SK-N-SH (cell line): Measurements from ENCODE around the gene CDK6. TPM values are rescaled to one million over a fixed set of nuclear protein-coding genes. Genes with fewer than 3 reads are reported as not detected.

Experiments
- CTCF ChIA-PET: fragments of 300-600, 350-600 bp; formaldehyde crosslinking; extraction: SDS; loops from one replicate; lab custom pipeline; 2021; lab: Yijun Ruan, JAX
- POLR2A ChIA-PET: fragments of 350-600 bp; sonication (Branson Sonifier 250); formaldehyde crosslinking; extraction: SDS; loops from one replicate; lab custom pipeline; 2020; ENCODE audit warnings: antibody characterized with exemption, inconsistent platforms; lab: Yijun Ruan, JAX
- DNase-seq: peaks from one replicate; pipeline ENCODE4 v3.0.0; 2012
- H2AFZ ChIP-seq: fragments of 200-600 bp; sonication (generic); 2 replicates; pipeline ENCODE4 v1.8.1; 2016; ENCODE audit warnings: antibody characterized with exemption, mild to moderate bottlenecking, low read depth
- H3F3A ChIP-seq: fragments of 200-600 bp; sonication (generic); replicated peaks from 2 replicates; pipeline ENCODE3; 2016; ENCODE audit warnings: antibody characterized with exemption, mild to moderate bottlenecking; ENCODE audit not compliant: insufficient read depth
- H3K27ac ChIP-seq, 2 experiments: fragments of 200-500 bp in 1 of 2; fragments of 200-600 bp in 1 of 2; sonication (Bioruptor generic) in 1 of 2; sonication (generic), shearing (Covaris generic) in 1 of 2; 2 replicates each; pipeline versions ENCODE4 v1.5.1 to v1.6.1; 2014 to 2016; ENCODE audit warnings: low read depth in 2 of 2, inconsistent platforms in 1 of 2, low read length in 1 of 2, mild to moderate bottlenecking in 1 of 2, mixed read lengths in 1 of 2
- H3K27me3 ChIP-seq: fragments of 200-600 bp; sonication (generic), shearing (Covaris generic); 2 replicates; pipeline ENCODE4 v1.6.1; 2016; ENCODE audit warnings: mixed run types; ENCODE audit not compliant: insufficient read depth
- H3K36me3 ChIP-seq, 2 experiments: fragments of 200-500 bp in 1 of 2; fragments of 200-600 bp in 1 of 2; sonication (Bioruptor generic) in 1 of 2; sonication (generic) in 1 of 2; replicated peaks in 1 of 2; 2 replicates each; pipeline versions ENCODE3 to v1.5.1; 2014 to 2016; ENCODE audit warnings: low read length in 1 of 2, mild to moderate bottlenecking in 1 of 2; ENCODE audit not compliant: insufficient read depth in 2 of 2, control insufficient read depth in 1 of 2
- H3K4me1 ChIP-seq, 2 experiments: fragments of 200-500 bp in 1 of 2; fragments of 200-600 bp in 1 of 2; sonication (Bioruptor generic) in 1 of 2; sonication (generic), shearing (Covaris generic) in 1 of 2; 2 replicates each; pipeline versions ENCODE4 v1.5.1 to v1.6.1; 2014 to 2016; ENCODE audit warnings: low read depth in 1 of 2, low read length in 1 of 2, mixed run types in 1 of 2; ENCODE audit not compliant: insufficient read depth in 2 of 2, control insufficient read depth in 1 of 2
- H3K4me2 ChIP-seq: fragments of 200-600 bp; sonication (generic), shearing (Covaris generic); 2 replicates; pipeline ENCODE4 v1.6.1; 2017; ENCODE audit warnings: mixed run types
- H3K4me3 ChIP-seq, 2 experiments: fragments of 200-500 bp in 1 of 2; fragments of 200-600 bp in 1 of 2; sonication (Bioruptor generic) in 1 of 2; sonication (generic), shearing (Covaris generic) in 1 of 2; 2 replicates each; pipeline versions ENCODE4 v1.5.1 to v1.8.1; 2014 to 2016; ENCODE audit warnings: low read depth in 2 of 2, inconsistent platforms in 1 of 2, low read length in 1 of 2, mild to moderate bottlenecking in 1 of 2, mixed read lengths in 1 of 2, moderate library complexity in 1 of 2
- H3K79me2 ChIP-seq: fragments of 200-600 bp; sonication (generic); 2 replicates; pipeline ENCODE4 v1.8.1; 2017; ENCODE audit warnings: mild to moderate bottlenecking; ENCODE audit not compliant: insufficient read depth
- H3K9ac ChIP-seq: fragments of 200-600 bp; sonication (generic); 2 replicates; pipeline ENCODE4 v1.6.1; 2017; ENCODE audit warnings: mixed run types
- H3K9me2 ChIP-seq: fragments of 200-600 bp; sonication (generic); 2 replicates; pipeline ENCODE4 v1.6.1; 2017; ENCODE audit warnings: mixed run types
- H3K9me3 ChIP-seq: fragments of 200-600 bp; sonication (generic); 2 replicates; pipeline ENCODE4 v1.6.1; 2017; ENCODE audit warnings: mixed run types, mild to moderate bottlenecking, moderate library complexity
- H4K20me1 ChIP-seq: fragments of 200-600 bp; sonication (generic); 2 replicates; pipeline ENCODE4 v1.6.1; 2017; ENCODE audit warnings: mild to moderate bottlenecking, mixed run types; ENCODE audit not compliant: insufficient read depth
- CTCF ChIP-seq: fragments of 200-600 bp; sonication (generic); IDR thresholded peaks from 2 replicates; pipeline ENCODE4 v1.6.1; 2017; ENCODE audit warnings: antibody characterized with exemption, mild to moderate bottlenecking, moderate library complexity
- ELF1 ChIP-seq: IDR thresholded peaks from 2 replicates; pipeline ENCODE4 v1.4.0; 2012
- FOSL2 ChIP-seq: IDR thresholded peaks from 2 replicates; pipeline ENCODE4 v1.4.0; 2012; ENCODE audit warnings: low read depth, mild to moderate bottlenecking, moderate library complexity, borderline replicate concordance
- FOXJ3 ChIP-seq: sonication (generic); formaldehyde crosslinking; IDR thresholded peaks from 2 replicates; pipeline ENCODE4 v1.5.1; 2020; ENCODE audit warnings: mild to moderate bottlenecking, missing genetic modification reagents
- JUND ChIP-seq: IDR thresholded peaks from 2 replicates; pipeline ENCODE4 v1.4.0; 2012
- MAX ChIP-seq: IDR thresholded peaks from 2 replicates; pipeline ENCODE4 v1.4.0; 2012; ENCODE audit warnings: low read depth
- MEF2A ChIP-seq: IDR thresholded peaks from 2 replicates; pipeline ENCODE4 v1.4.0; 2012; ENCODE audit warnings: low read depth, borderline replicate concordance
- MXI1 ChIP-seq: IDR thresholded peaks from 2 replicates; pipeline ENCODE4 v1.6.1; 2012; ENCODE audit warnings: mild to moderate bottlenecking, low read depth, low read length, improper control_type of control experiment
- RAD21 ChIP-seq: IDR thresholded peaks from 2 replicates; pipeline ENCODE4 v1.6.1; 2012; ENCODE audit warnings: mild to moderate bottlenecking, low read length
- REST ChIP-seq: IDR thresholded peaks from 2 replicates; pipeline ENCODE4 v1.6.1; 2012; ENCODE audit warnings: mild to moderate bottlenecking, low read depth, low read length, moderate library complexity
- SIN3A ChIP-seq: IDR thresholded peaks from 2 replicates; pipeline ENCODE4 v1.6.1; 2012; ENCODE audit warnings: low read depth, mild to moderate bottlenecking, low read length, moderate library complexity, borderline replicate concordance
- TEAD4 ChIP-seq: IDR thresholded peaks from 2 replicates; pipeline ENCODE4 v1.4.0; 2012; ENCODE audit warnings: mild to moderate bottlenecking, borderline replicate concordance; ENCODE audit not compliant: insufficient read depth
- USF1 ChIP-seq: IDR thresholded peaks from 2 replicates; pipeline ENCODE4 v1.4.0; 2012; ENCODE audit warnings: low read depth, borderline replicate concordance
- USF2 ChIP-seq: fragments of 150-350 bp; IDR thresholded peaks from 2 replicates; pipeline ENCODE4 v1.6.1; 2017; ENCODE audit warnings: antibody characterized with exemption, low read length, low read depth, borderline replicate concordance
- WGBS: methylation state at CpG from one replicate; pipeline ENCODE4 v1.1.6; 2017; ENCODE audit warnings: low lambda C conversion rate; 5-methylcytosine and 5-hydroxymethylcytosine counted together
- polyA plus RNA-seq, 3 experiments: library from polyadenylated mRNA; depleted of rRNA; stranded (reverse); fragments of >200 nt; gene quantifications; 2 replicates each; pipeline ENCODE4 v1.2.3, GENCODE V29; 2012

The CDK6 gene
- polyA plus RNA-seq, 1 of the 3 experiments (the other 2 are of a cell fraction) = 30.3 TPM

GRCh38 chr7:92635538-92635937 is 200.8 kb downstream of the CDK6 start:
- Histone ChIP-seq H3K9me3 (no peaks in the 10 kb centered on the region), H3K4me3 (peak overlapping the region in 1 of 2 experiments; percentile 1; a peak in 1 of 4 replicates), H3K9ac (peak overlapping the region; percentile 65), H4K20me1 (no peaks in the 10 kb centered on the region), H3K27ac (peak overlapping the region; percentile 93 to 98), H3K27me3 (no peaks in the 10 kb centered on the region), H3K9me2 (no peaks in the 10 kb centered on the region), H3K79me2 (peaks cover 68% of the 10 kb centered on the region), H2AFZ (no peak overlapping the region), H3K4me2 (peak overlapping the region; percentile 77), H3F3A (peaks cover 88% of the 10 kb centered on the region), H3K36me3 (peaks cover 8 to 17% of the 10 kb centered on the region in 2 experiments), H3K4me1 (peaks cover 47 to 58% of the 10 kb centered on the region in 2 experiments)
- DNase-seq = no peak
- TF ChIP-seq USF1 = no peak
- no peak for TF ChIP-seq RAD21
- TF ChIP-seq MXI1 = peak; percentile 2; the same call in 1 of the 2 replicates
- TF ChIP-seq MEF2A = peak; percentile 70
- TF ChIP-seq SIN3A = no peak
- 0 out of 2 replicates have a peak, but pooled peaks have one; percentile 5 for TF ChIP-seq JUND
- 0 out of 2 replicates have a peak, but pooled peaks have one; percentile 21 for TF ChIP-seq TEAD4
- TF ChIP-seq REST = no peak
- TF ChIP-seq FOXJ3 (CRISPR knock-in tag) = no peak
- no peak for TF ChIP-seq ELF1
- TF ChIP-seq FOSL2 = no peak
- TF ChIP-seq CTCF = no peak
- TF ChIP-seq MAX = no peak
- TF ChIP-seq USF2 = no peak
- ChIA-PET CTCF (interaction anchor here (0.8 to 5.2 kb wide), 6 partner anchors 14 to 197 kb away, joined by 3 to 24 read pairs (median 4); no protein-coding TSS in a partner anchor), POLR2A (interaction anchor here (0.9 to 1.2 kb wide), 2 partner anchors 17 to 197 kb away, joined by 3 read pairs; no protein-coding TSS in a partner anchor)
- 25% methylated on average over 4 of the region's 4 CpGs for WGBS
